Measurements from ENCODE around the gene ROBO2.

ROBO2 gene

DNA sequence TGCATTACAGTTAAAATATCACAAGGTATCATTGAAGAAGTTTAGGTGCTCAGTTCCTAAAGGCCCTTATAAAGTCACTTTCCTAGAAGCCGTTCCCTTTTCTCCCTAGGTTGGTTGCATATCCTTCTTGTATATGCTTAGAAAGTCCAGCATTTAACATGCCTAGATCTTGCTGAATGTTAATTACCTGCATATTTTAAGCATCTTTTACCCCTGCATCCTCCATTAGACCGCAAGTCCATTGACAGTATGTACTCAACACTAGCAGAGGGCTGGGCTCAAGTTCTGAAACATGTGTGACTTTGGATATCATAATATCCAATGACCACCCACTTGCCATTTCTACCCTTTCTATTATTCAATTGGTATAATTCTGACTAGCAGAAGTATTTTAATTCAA is 336.6 kb downstream of the ROBO2 start:
- TF ChIP-seq CTCF (conservative IDR thresholded peaks at IDR 0.05; ENCODE audit: low read depth, low read length): no peak
- H3K79me2 ChIP-seq (ENCODE audit: insufficient read depth, low read depth): no peaks in the 10 kb centered on the region
- H4K20me1 ChIP-seq (ENCODE audit: insufficient read depth): no peaks in the 10 kb centered on the region
- no peak overlapping the region for H3K4me3 ChIP-seq (IDR thresholded peaks at IDR 0.05; ENCODE audit: insufficient read depth, low read depth, low read length)
- no peak overlapping the region for H3K4me2 ChIP-seq
- H3K27ac ChIP-seq: no peak overlapping the region
- H3K27me3 ChIP-seq (ENCODE audit: insufficient read depth, low read depth): no peaks in the 10 kb centered on the region
- H3K9ac ChIP-seq: no peak overlapping the region
- no peak overlapping the region for H2AFZ ChIP-seq (ENCODE audit: low read depth)
- no peaks in the 10 kb centered on the region for H3K4me1 ChIP-seq (ENCODE audit: low read depth, poor library complexity, severe bottlenecking)
- no peaks in the 10 kb centered on the region for H3K36me3 ChIP-seq (ENCODE audit: insufficient read depth)

GRCh38 chr3:77377717-77378116 is 337.8 kb downstream of the ROBO2 start:
- no peak overlapping the region for H3K9ac ChIP-seq
- no peak overlapping the region for H2AFZ ChIP-seq (ENCODE audit: low read depth)
- no peaks in the 10 kb centered on the region for H3K36me3 ChIP-seq (ENCODE audit: insufficient read depth)
- H3K4me3 ChIP-seq (IDR thresholded peaks at IDR 0.05; ENCODE audit: insufficient read depth, low read depth, low read length): no peak overlapping the region
- TF ChIP-seq CTCF (conservative IDR thresholded peaks at IDR 0.05; ENCODE audit: low read depth, low read length): no peak
- no peaks in the 10 kb centered on the region for H3K27me3 ChIP-seq (ENCODE audit: insufficient read depth, low read depth)
- H3K27ac ChIP-seq: no peak overlapping the region
- H3K79me2 ChIP-seq (ENCODE audit: insufficient read depth, low read depth): no peaks in the 10 kb centered on the region
- no peaks in the 10 kb centered on the region for H3K4me1 ChIP-seq (ENCODE audit: low read depth, poor library complexity, severe bottlenecking)
- no peaks in the 10 kb centered on the region for H4K20me1 ChIP-seq (ENCODE audit: insufficient read depth)
- no peak overlapping the region for H3K4me2 ChIP-seq

- TF ChIP-seq CTCF (conservative IDR thresholded peaks at IDR 0.05; ENCODE audit: low read depth, low read length): no peak
- Histone ChIP-seq H3K4me2 (no peak overlapping the region), H2AFZ (ENCODE audit: low read depth) (no peak overlapping the region), H3K4me1 (ENCODE audit: low read depth, poor library complexity, severe bottlenecking) (no peaks in the 10 kb centered on the region), H3K9ac (no peak overlapping the region), H3K27ac (no peak overlapping the region), H3K79me2 (ENCODE audit: insufficient read depth, low read depth) (no peaks in the 10 kb centered on the region), H3K36me3 (ENCODE audit: insufficient read depth) (no peaks in the 10 kb centered on the region), H4K20me1 (ENCODE audit: insufficient read depth) (no peaks in the 10 kb centered on the region), H3K4me3 (IDR thresholded peaks at IDR 0.05; ENCODE audit: insufficient read depth, low read depth, low read length) (no peak overlapping the region), H3K27me3 (ENCODE audit: insufficient read depth, low read depth) (no peaks in the 10 kb centered on the region)
These were observed 340.2 kb downstream of the ROBO2 start for GRCh38 chr3:77380136-77380535.

GRCh38 chr3:77381431-77381830 is 341.5 kb downstream of the ROBO2 start:
- no peaks in the 10 kb centered on the region for H3K4me1 ChIP-seq (ENCODE audit: low read depth, poor library complexity, severe bottlenecking)
- H3K79me2 ChIP-seq (ENCODE audit: insufficient read depth, low read depth): no peaks in the 10 kb centered on the region
- no peak overlapping the region for H3K9ac ChIP-seq
- H4K20me1 ChIP-seq (ENCODE audit: insufficient read depth): no peaks in the 10 kb centered on the region
- no peak for TF ChIP-seq CTCF (conservative IDR thresholded peaks at IDR 0.05; ENCODE audit: low read depth, low read length)
- no peak overlapping the region for H3K4me2 ChIP-seq
- H3K27me3 ChIP-seq (ENCODE audit: insufficient read depth, low read depth): no peaks in the 10 kb centered on the region
- H3K27ac ChIP-seq: no peak overlapping the region
- H2AFZ ChIP-seq (ENCODE audit: low read depth): no peak overlapping the region
- H3K4me3 ChIP-seq (IDR thresholded peaks at IDR 0.05; ENCODE audit: insufficient read depth, low read depth, low read length): no peak overlapping the region
- H3K36me3 ChIP-seq (ENCODE audit: insufficient read depth): no peaks in the 10 kb centered on the region

DNA sequence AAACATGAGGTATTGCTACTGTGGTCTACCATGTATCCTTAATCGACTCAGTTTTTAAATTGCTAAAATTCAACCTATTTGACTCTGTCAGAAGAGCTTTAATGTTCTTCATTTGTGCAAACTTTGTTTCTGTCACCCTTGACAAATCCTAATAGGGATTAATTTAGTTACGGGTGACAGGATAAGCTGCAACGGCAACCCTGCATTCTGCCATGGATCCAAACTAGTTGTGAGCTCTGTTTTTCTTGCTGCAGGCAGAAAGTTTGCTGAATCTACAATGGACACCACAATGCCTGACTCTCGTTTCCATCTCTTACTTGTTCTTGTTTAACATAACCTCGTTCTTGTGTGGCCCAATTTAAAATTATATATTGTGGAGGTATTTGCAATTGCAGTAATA is 352.3 kb downstream of the ROBO2 start:
- no peak overlapping the region for H3K9ac ChIP-seq
- no peaks in the 10 kb centered on the region for H3K79me2 ChIP-seq (ENCODE audit: insufficient read depth, low read depth)
- no peaks in the 10 kb centered on the region for H3K27me3 ChIP-seq (ENCODE audit: insufficient read depth, low read depth)
- TF ChIP-seq CTCF (conservative IDR thresholded peaks at IDR 0.05; ENCODE audit: low read depth, low read length): no peak
- H3K4me2 ChIP-seq: no peak overlapping the region
- H3K4me1 ChIP-seq (ENCODE audit: low read depth, poor library complexity, severe bottlenecking): no peaks in the 10 kb centered on the region
- no peak overlapping the region for H2AFZ ChIP-seq (ENCODE audit: low read depth)
- no peak overlapping the region for H3K27ac ChIP-seq
- no peaks in the 10 kb centered on the region for H4K20me1 ChIP-seq (ENCODE audit: insufficient read depth)
- H3K4me3 ChIP-seq (IDR thresholded peaks at IDR 0.05; ENCODE audit: insufficient read depth, low read depth, low read length): no peak overlapping the region
- no peaks in the 10 kb centered on the region for H3K36me3 ChIP-seq (ENCODE audit: insufficient read depth)
